Nephron (organoid): ENCODE data around the gene MYO7B.

Experiments used
- H3K27ac Mint-ChIP-seq, 3 experiments: 2 replicates each; pipeline ENCODE4 v1.8.0; 2020; ENCODE audit warnings: mixed read lengths in 3 of 3, mild to moderate bottlenecking in 2 of 3, moderate library complexity in 1 of 3
- H3K27me3 Mint-ChIP-seq: 2 replicates; pipeline ENCODE4 v1.8.0; 2021; ENCODE audit warnings: low read depth, mild to moderate bottlenecking, moderate library complexity, mixed read lengths
- H3K36me3 Mint-ChIP-seq: 2 replicates; pipeline ENCODE4 v1.8.0; 2020; ENCODE audit warnings: low read depth, mixed read lengths
- H3K4me1 Mint-ChIP-seq: 2 replicates; pipeline ENCODE4 v1.8.0; 2020; ENCODE audit warnings: mixed read lengths
- H3K4me3 Mint-ChIP-seq, 3 experiments: 2 replicates each; pipeline ENCODE4 v1.8.0; 2020; ENCODE audit warnings: mild to moderate bottlenecking in 3 of 3, mixed read lengths in 3 of 3, moderate library complexity in 2 of 3
- H3K9me3 Mint-ChIP-seq: 2 replicates; pipeline ENCODE4 v1.8.0; 2020; ENCODE audit warnings: mixed read lengths
- TF ChIP-seq, protein P1 (sequence below), 3 experiments: fragments of 200-600 bp; sonication (generic); IDR thresholded peaks; one replicate each; pipeline ENCODE4 v1.5.0; 2021; ENCODE audit warnings: antibody characterized with exemption in 3 of 3; ENCODE audit not compliant: unreplicated experiment in 3 of 3

MYO7B gene

DNA sequence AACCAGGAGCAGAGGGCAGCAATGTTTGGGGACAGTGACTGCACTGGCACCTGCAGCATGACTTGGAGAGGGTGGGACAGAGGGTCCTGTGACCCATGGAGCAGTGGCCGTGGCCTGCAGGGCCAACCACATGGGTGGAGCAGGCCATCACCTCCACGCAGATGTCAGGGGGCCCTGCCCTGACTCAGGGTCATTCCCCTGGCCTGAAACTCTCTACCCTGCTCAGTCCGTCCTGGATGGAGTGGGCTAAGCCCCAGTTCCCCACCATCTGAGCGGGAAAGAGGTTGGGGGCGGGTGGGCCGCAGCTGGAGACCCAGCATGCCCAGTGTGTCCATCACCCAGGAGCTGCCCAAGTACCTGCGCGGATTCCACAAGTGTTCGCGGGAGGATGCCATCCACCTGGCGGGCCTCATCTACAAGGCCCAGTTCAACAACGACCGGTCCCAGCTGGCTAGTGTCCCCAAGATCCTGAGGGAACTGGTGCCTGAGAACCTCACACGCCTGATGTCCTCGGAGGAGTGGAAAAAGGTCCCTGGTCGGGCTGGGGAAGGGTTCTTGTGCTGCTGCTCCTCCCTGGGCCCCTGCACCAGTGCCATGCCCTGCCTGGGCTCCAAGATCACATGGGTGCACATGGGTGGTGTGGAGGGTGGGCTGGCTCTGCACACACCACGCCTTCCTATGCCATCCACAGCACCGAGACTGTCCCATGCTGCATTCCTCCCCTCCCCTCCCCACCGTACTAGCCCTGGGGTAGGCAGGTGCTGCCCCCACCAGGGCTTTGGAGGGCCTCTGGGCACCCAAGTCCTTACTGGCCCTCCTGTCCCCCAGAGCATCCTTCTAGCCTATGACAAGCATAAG lies 100.1 kb downstream of the MYO7B start:
- Mint-ChIP-seq H3K27ac (no peak overlapping the region), H3K9me3 (no peaks in the 10 kb centered on the region), H3K27me3 (no peaks in the 10 kb centered on the region), H3K4me3 (no peak overlapping the region), H3K4me1 (no peaks in the 10 kb centered on the region), H3K36me3 (no peaks in the 10 kb centered on the region)
- TF ChIP-seq, protein P1, sequence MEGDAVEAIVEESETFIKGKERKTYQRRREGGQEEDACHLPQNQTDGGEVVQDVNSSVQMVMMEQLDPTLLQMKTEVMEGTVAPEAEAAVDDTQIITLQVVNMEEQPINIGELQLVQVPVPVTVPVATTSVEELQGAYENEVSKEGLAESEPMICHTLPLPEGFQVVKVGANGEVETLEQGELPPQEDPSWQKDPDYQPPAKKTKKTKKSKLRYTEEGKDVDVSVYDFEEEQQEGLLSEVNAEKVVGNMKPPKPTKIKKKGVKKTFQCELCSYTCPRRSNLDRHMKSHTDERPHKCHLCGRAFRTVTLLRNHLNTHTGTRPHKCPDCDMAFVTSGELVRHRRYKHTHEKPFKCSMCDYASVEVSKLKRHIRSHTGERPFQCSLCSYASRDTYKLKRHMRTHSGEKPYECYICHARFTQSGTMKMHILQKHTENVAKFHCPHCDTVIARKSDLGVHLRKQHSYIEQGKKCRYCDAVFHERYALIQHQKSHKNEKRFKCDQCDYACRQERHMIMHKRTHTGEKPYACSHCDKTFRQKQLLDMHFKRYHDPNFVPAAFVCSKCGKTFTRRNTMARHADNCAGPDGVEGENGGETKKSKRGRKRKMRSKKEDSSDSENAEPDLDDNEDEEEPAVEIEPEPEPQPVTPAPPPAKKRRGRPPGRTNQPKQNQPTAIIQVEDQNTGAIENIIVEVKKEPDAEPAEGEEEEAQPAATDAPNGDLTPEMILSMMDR (IDR thresholded peaks at IDR 0.05; ENCODE audit: unreplicated experiment in 3 of 3), result no peak

DNA sequence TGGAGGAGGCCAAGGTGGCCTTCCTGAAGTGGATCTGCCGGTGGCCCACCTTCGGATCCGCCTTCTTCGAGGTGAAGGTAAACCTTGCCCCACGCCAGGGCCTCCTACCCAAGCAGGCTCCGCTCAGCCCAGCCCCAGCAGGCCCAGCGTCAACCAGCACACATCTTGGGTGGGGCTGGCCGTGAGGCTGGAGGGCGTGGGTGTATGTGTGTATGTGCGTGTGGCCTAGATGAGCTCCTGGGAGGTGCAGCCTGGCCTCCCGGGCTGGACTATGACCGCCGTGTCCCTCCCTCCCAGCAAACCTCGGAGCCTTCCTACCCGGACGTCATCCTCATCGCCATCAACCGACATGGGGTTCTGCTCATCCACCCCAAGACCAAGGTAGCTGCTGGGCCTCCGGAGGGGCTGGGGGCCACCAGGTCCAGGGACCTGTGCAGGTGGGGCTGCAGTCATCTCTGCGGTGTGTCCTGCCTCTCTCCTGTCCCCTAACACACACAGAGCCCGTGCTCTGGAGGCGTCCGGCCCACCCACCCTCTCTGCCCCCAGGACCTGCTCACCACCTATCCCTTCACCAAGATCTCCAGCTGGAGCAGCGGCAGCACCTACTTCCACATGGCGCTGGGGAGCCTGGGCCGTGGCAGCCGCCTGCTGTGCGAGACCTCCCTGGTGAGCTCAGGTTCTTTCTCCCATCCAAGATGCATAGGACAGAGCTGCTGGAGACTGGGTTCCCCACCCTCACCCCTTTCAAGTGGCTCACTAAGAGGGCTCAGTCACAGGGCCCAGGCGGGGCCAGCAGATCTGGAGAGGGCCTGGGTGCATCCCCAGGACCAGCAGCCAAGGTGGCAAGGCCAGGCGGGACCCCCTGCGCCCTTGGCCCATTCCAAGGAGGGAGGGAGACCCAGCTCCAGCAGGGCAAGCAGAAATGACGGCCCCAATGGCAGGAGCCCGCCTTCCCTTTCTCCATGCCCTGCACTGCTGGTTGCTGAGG lies 101.1 kb downstream of the MYO7B start:
- Mint-ChIP-seq H3K27ac (no peak overlapping the region), H3K36me3 (no peaks in the 10 kb centered on the region), H3K4me3 (no peak overlapping the region), H3K27me3 (no peaks in the 10 kb centered on the region), H3K9me3 (no peaks in the 10 kb centered on the region), H3K4me1 (no peaks in the 10 kb centered on the region)
- TF ChIP-seq, protein P1 (IDR thresholded peaks at IDR 0.05; ENCODE audit: unreplicated experiment in 3 of 3), result no peak

DNA sequence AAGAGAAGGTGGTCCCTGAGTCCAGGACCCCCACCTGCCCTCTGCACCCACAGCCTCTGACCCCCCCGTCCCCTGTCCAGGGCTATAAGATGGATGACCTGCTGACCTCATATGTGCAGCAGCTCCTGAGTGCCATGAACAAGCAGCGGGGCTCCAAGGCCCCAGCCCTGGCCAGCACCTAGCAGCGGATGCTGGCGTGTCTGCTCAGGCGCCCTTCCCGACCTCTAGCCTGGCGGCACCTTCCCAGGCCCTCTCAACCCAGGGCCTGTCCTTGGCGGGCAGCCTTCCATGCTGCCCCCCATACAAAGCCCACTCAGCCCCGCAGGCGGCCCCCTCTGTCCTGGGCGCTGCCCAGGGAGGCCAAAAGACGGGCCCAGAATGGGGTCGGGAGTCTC lies 101.8 kb downstream of the MYO7B start:
- Mint-ChIP-seq H3K4me3 (no peak overlapping the region), H3K4me1 (no peaks in the 10 kb centered on the region), H3K27ac (no peak overlapping the region), H3K9me3 (no peaks in the 10 kb centered on the region), H3K27me3 (no peaks in the 10 kb centered on the region), H3K36me3 (no peaks in the 10 kb centered on the region)
- TF ChIP-seq, protein P1 (IDR thresholded peaks at IDR 0.05; ENCODE audit: unreplicated experiment in 3 of 3), result no peak

DNA sequence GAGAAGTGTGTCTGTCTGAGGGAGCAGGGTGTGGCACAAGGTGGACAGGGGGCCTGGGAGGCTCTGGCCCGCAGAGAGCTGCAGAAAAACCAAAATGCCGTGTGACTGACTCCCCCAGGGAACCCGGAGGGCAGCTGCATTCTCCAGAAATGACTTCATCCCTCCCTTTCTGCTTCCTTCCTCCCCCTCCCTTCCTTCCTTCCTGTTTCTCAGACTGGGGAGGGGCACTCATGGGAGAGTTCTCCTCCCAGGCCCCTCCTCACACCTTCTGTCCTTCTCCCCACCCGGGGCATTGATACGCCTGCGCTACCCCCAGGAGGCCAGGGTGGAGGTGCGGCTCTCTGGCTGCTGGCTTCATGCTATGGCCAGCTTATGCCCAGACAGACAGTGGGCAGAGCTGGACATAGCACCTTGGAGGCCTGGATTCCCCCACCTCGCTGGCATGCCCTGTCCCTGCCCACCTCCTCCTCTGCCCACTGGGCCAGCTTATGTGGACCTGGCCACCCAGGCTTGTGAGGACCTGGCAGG lies 102.3 kb downstream of the MYO7B start:
- H3K27ac Mint-ChIP-seq, result peak overlapping the region; percentile 45 to 78 (median 53)
- H3K36me3 Mint-ChIP-seq, result no peaks in the 10 kb centered on the region
- H3K4me3 Mint-ChIP-seq, result no peak overlapping the region
- no peaks in the 10 kb centered on the region for H3K27me3 Mint-ChIP-seq
- TF ChIP-seq, protein P1 (IDR thresholded peaks at IDR 0.05; ENCODE audit: unreplicated experiment in 3 of 3), result no peak
- H3K9me3 Mint-ChIP-seq, result no peaks in the 10 kb centered on the region
- no peaks in the 10 kb centered on the region for H3K4me1 Mint-ChIP-seq

DNA sequence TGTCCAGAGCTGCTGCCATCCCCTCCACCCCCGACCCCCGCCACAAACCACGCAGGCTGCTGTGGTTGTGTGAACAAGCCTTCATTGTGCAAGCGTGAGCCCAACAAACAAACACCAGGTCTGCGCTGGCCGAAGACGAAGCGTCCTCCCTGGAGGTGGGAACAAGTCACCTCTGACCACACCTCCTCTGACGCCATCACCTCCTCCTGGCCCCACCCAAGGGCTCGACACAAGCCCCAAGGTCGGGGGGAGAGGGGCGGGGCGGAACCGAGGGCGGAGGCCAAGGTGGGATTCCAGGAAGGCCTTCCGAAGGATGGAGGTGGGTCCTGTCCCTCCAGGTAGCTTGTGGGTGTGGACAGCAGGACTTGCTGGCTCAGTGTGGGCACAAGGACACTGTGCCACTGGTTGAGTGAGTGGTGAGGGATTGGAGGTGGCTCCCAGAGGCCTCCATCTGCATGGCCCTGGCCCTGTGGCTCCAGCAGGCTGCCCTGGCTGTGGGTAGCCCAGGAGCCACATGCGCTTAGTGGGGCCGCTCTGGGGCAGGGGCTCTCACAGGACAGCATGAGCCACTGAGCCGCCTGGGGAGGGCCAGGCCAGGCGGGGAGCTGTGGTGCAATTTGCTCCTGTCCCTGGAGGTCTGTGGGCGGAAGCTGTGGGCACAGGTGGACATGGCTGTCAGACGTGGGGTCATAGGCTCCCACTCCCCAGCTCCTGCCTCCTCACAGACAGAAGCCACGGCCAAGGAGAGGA lies 103.1 kb downstream of the MYO7B start:
- H3K27ac Mint-ChIP-seq, result peak overlapping the region in 2 of 3 experiments; percentile 45 to 79
- no peaks in the 10 kb centered on the region for H3K9me3 Mint-ChIP-seq
- no peak overlapping the region for H3K4me3 Mint-ChIP-seq
- no peaks in the 10 kb centered on the region for H3K36me3 Mint-ChIP-seq
- H3K27me3 Mint-ChIP-seq, result no peaks in the 10 kb centered on the region
- TF ChIP-seq, protein P1 (IDR thresholded peaks at IDR 0.05; ENCODE audit: unreplicated experiment in 3 of 3), result no peak
- no peaks in the 10 kb centered on the region for H3K4me1 Mint-ChIP-seq
